CD4-positive, alpha-beta T cell treated with Interleukin-10 for 1 hour (primary cell): ENCODE results near the gene RALGPS1.

ENCODE experiments used
- DNase-seq: peaks from one replicate; pipeline ENCODE4 v3.0.0-alpha.2; 2020

RALGPS1 gene

GRCh38 chr9:127195976-127196825 is 281.6 kb downstream of the RALGPS1 start:
- DNase-seq, result no peak

GRCh38 chr9:127196826-127197145 is 282.2 kb downstream of the RALGPS1 start:
- DNase-seq, result no peak

- no peak for DNase-seq
These were observed 282.7 kb downstream of the RALGPS1 start for GRCh38 chr9:127197186-127197860.

- DNase-seq, result no peak
These were observed 283.4 kb downstream of the RALGPS1 start for GRCh38 chr9:127197861-127198430.

- no peak for DNase-seq
These were observed 284.0 kb downstream of the RALGPS1 start for GRCh38 chr9:127198587-127198986.

- DNase-seq, result peak; percentile 77
These were observed 284.6 kb downstream of the RALGPS1 start for GRCh38 chr9:127199001-127199791.

- DNase-seq, result no peak
These were observed 285.7 kb downstream of the RALGPS1 start for GRCh38 chr9:127200106-127200862.

- no peak for DNase-seq
These were observed 286.5 kb downstream of the RALGPS1 start for GRCh38 chr9:127201071-127201541.

GRCh38 chr9:127201731-127202130 is 287.1 kb downstream of the RALGPS1 start:
- DNase-seq, result no peak

GRCh38 chr9:127202461-127203169 is 288.0 kb downstream of the RALGPS1 start:
- DNase-seq, result no peak

GRCh38 chr9:127203681-127204327 is 289.2 kb downstream of the RALGPS1 start:
- no peak for DNase-seq

- no peak for DNase-seq
These were observed 290.3 kb downstream of the RALGPS1 start for GRCh38 chr9:127204771-127205470.

GRCh38 chr9:127205952-127206351 is 291.4 kb downstream of the RALGPS1 start:
- DNase-seq, result no peak

GRCh38 chr9:127206666-127207065 is 292.1 kb downstream of the RALGPS1 start:
- no peak for DNase-seq

GRCh38 chr9:127207734-127208410 is 293.3 kb downstream of the RALGPS1 start:
- no peak for DNase-seq

- DNase-seq, result no peak
These were observed 293.8 kb downstream of the RALGPS1 start for GRCh38 chr9:127208416-127208815.

GRCh38 chr9:127209220-127209619 is 294.6 kb downstream of the RALGPS1 start:
- DNase-seq, result no peak

GRCh38 chr9:127209948-127210640 is 295.5 kb downstream of the RALGPS1 start:
- DNase-seq, result no peak
